ENCODE measurements around the gene EYA2. TPM values are rescaled to one million over a fixed set of nuclear protein-coding genes. Genes with fewer than 3 reads are reported as not detected.

The EYA2 gene
- total RNA-seq, 4 donors from 2014 or later, result 9.9 to 20.1 (median 13.8) TPM

DNA sequence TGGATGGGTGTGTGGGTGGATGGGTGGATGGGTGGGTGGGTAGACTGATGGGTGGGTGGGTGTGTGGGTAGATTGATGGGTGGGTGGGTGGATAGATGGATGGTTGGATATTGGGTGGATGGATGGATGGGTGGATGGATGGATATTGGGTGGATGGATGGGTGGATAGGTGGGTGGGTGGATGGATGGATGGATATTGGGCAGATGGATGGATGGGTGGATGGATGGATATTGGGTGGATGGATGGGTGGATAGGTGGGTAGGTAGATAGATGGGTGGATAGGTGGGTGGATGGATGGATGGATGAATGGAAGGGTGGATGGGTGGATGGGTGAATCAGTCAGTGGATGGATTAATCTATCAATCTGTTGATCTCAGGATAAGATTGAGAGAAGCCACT is 284.6 kb downstream of the EYA2 start:
- intact Hi-C loops (cut with DNase I), result no loop called here
- Histone ChIP-seq H3K36me3 (peaks cover 2 to 4% of the 10 kb centered on the region in 2 donors), H3K27me3 (no peaks in the 10 kb centered on the region), H3K27ac (no peak overlapping the region), H3K4me1 (peaks cover 0 to 8% of the 10 kb centered on the region in 2 donors), H3K4me3 (replicated peaks in 1 of 3) (no peak overlapping the region), H3K9me3 (no peaks in the 10 kb centered on the region)
- no peak for DNase-seq
- TF ChIP-seq, protein P1, sequence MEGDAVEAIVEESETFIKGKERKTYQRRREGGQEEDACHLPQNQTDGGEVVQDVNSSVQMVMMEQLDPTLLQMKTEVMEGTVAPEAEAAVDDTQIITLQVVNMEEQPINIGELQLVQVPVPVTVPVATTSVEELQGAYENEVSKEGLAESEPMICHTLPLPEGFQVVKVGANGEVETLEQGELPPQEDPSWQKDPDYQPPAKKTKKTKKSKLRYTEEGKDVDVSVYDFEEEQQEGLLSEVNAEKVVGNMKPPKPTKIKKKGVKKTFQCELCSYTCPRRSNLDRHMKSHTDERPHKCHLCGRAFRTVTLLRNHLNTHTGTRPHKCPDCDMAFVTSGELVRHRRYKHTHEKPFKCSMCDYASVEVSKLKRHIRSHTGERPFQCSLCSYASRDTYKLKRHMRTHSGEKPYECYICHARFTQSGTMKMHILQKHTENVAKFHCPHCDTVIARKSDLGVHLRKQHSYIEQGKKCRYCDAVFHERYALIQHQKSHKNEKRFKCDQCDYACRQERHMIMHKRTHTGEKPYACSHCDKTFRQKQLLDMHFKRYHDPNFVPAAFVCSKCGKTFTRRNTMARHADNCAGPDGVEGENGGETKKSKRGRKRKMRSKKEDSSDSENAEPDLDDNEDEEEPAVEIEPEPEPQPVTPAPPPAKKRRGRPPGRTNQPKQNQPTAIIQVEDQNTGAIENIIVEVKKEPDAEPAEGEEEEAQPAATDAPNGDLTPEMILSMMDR (IDR thresholded peaks at IDR 0.05), result no peak
- no peak for TF ChIP-seq POLR2A (IDR thresholded peaks at IDR 0.05)

DNA sequence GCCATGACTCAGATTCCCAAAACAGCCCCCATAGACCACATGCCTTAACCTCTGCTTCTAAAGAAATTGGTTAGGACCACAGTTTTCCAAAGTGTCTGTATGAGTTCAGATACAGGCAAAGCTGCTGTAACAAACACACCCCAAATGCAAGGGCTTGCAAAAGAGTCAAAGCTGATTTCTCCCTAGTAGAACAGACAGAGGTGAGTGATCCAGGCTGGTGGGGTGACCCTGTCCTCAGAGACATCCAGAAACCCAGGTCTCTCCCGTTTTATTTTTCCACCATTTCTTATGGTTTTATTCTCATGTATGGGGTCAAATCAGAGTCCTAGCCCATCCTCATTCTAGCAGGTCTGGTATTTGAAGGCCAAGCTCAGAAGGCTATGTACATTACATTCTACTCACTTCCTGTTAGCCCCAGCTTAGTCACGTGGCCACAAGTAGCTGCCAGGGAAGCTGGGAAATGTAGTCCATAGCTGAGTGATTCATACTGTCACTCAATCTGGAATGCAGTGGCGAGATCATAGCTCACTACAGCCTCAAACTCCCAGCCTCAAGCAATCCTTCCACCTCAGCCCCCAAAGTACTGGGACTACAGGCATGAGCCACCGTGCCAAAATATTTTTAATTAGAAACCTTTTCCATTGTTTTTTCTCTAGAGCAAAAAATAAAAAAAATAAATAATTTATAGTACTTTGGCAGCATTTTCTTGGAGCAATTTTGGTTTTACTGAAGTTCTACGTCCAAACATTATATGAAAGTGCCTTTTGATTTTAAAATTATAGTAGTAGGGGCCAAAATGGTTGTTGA is 286.6 kb downstream of the EYA2 start:
- H3K9me3 ChIP-seq, result no peaks in the 10 kb centered on the region
- intact Hi-C loops (cut with DNase I), result no loop called here
- WGBS, 2 donors, result 81 to 82% methylated on average over 5 of the region's 5 CpGs

DNA sequence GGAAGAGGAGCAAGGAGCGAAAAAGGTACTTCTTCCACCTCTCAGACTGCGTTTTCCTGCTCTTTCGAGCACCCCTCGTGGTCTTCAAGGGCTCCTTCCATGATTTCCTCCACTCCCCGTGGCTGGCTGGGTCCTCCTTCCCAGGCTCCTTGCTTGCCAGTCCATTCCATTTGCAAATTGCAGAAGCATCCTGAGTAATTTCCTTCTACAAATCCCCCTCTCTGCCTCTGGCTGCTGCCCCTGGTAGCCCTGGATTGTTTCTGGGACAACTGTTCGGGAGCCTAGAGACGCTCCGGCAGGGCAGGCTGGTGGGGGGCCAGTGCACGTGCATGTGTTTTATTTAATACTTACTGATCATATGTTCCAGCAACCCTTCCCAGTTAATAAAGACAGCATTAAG is 288.7 kb downstream of the EYA2 start:
- 66 to 74% methylated on average over 9 of the region's 9 CpGs for WGBS, 2 donors

More for the DNA sequence above, 286.6 kb downstream of the EYA2 start:
- Histone ChIP-seq H3K27ac (no peak overlapping the region), H3K4me1 (no peaks in the 10 kb centered on the region), H3K36me3 (peaks cover 0 to 4% of the 10 kb centered on the region in 2 donors), H3K27me3 (no peaks in the 10 kb centered on the region), H3K4me3 (replicated peaks in 1 of 3) (no peak overlapping the region)
- TF ChIP-seq, protein P1 (IDR thresholded peaks at IDR 0.05), result no peak
- TF ChIP-seq POLR2A (IDR thresholded peaks at IDR 0.05), result no peak
- no peak for DNase-seq

DNA sequence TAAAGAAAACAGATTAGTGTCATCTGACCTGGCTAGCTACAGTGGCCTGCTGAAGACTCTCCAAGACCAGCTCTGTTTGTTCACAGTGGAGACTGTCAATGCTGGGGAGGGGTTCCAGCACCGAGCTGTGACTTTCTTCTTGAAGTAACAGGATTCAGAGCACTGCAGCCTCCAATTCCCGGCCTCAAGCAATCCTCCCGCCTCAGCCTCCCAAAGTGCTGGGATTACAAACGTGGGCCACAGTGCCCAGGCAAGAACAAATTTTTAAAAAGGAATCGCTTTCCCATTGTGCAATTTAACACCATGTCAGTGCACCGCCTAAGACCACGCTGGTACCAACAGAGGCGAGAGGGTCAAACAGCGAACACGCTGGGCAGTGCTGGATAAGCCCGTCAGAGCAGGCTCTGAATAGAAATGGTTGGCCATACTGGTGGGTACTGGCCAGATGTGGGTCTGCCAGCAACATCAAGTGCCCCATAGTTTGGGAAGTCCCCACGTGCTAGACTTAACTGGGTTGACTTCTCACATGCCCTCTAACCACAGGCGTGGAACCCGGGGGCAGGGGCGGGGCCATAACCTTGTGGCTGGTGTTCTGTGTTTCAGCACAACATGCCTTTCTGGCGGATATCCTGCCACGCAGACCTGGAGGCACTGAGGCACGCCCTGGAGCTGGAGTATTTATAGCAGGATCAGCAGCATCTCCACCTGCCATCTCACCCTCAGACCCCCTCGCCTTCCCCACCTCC is 293.0 kb downstream of the EYA2 start:
- H3K9me3 ChIP-seq, result no peaks in the 10 kb centered on the region
- no peak overlapping the region for H3K4me3 ChIP-seq (replicated peaks in 1 of 3)
- intact Hi-C loops (cut with DNase I), result no loop called here
- H3K27ac ChIP-seq, result no peak overlapping the region
- no peaks in the 10 kb centered on the region for H3K27me3 ChIP-seq
- no peak for DNase-seq
- no peaks in the 10 kb centered on the region for H3K4me1 ChIP-seq
- peaks cover 0 to 4% of the 10 kb centered on the region in 2 donors for H3K36me3 ChIP-seq
- 80 to 96% methylated on average over 13 to 15 of the region's 19 CpGs for WGBS, 2 donors
- no peak for TF ChIP-seq POLR2A (IDR thresholded peaks at IDR 0.05)
- TF ChIP-seq, protein P1 (IDR thresholded peaks at IDR 0.05), result no peak

More for the DNA sequence above, 288.7 kb downstream of the EYA2 start:
- TF ChIP-seq, protein P1 (IDR thresholded peaks at IDR 0.05), result no peak
- TF ChIP-seq POLR2A (IDR thresholded peaks at IDR 0.05), result no peak
- H3K36me3 ChIP-seq, result peaks cover 0 to 4% of the 10 kb centered on the region in 2 donors
- H3K27ac ChIP-seq, result no peak overlapping the region
- no peak overlapping the region for H3K4me3 ChIP-seq (replicated peaks in 1 of 3)
- no peak for DNase-seq
- H3K9me3 ChIP-seq, result no peaks in the 10 kb centered on the region
- H3K27me3 ChIP-seq, result no peaks in the 10 kb centered on the region
- intact Hi-C loops (cut with DNase I), result no loop called here
- H3K4me1 ChIP-seq, result no peaks in the 10 kb centered on the region

DNA sequence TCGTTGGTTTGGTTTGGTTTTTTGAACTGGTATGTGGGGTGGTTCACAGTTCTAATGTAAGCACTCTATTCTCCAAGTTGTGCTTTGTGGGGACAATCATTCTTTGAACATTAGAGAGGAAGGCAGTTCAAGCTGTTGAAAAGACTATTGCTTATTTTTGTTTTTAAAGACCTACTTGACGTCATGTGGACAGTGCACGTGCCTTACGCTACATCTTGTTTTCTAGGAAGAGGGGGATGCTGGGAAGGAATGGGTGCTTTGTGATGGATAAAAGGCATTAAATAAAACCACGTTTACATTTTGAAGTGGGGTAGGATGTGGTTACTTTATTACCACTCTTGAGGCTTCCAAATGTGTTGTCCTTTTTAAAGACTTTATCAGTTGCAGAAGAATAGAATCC is 293.9 kb downstream of the EYA2 start:
- no peaks in the 10 kb centered on the region for H3K36me3 ChIP-seq
- no peak for DNase-seq
- H3K27me3 ChIP-seq, result no peaks in the 10 kb centered on the region
- H3K9me3 ChIP-seq, result no peaks in the 10 kb centered on the region
- H3K4me3 ChIP-seq (replicated peaks in 1 of 3), result no peak overlapping the region
- no peaks in the 10 kb centered on the region for H3K4me1 ChIP-seq
- no peak for TF ChIP-seq POLR2A (IDR thresholded peaks at IDR 0.05)
- TF ChIP-seq, protein P1 (IDR thresholded peaks at IDR 0.05), result no peak
- WGBS, 2 donors, result 61 to 66% methylated on average over 5 of the region's 5 CpGs
- no peak overlapping the region for H3K27ac ChIP-seq
- intact Hi-C loops (cut with DNase I), result no loop called here
